Thoracic aorta (tissue), 2 donors: Measurements from ENCODE around the gene MRPL53. TPM values are rescaled to one million over a fixed set of nuclear protein-coding genes. Genes with fewer than 3 reads are reported as not detected.
"Not testable (repeated sequence)": the region's sequence is repeated elsewhere in the genome, so short reads cannot be mapped to it uniquely, and the experiment has no call there.

Source experiments
- ATAC-seq: fragments of 150-250 bp; one replicate; pipeline ENCODE4 v1.8.0; 2017; ENCODE audit warnings: low read depth; ENCODE audit not compliant: insufficient number of reproducible peaks, low FRiP score
- DNase-seq: peaks from one replicate; pipeline ENCODE4 v3.0.0-alpha.2; 2020; ENCODE audit warnings: low spot score
- H3K27ac ChIP-seq, 2 donors: fragments of 200-600 bp; sonication (generic); 1 replicate in 1 of 2; 2 replicates in 1 of 2; pipeline ENCODE4 v1.5.1; 2016; ENCODE audit warnings: mild to moderate bottlenecking in 2 of 2, moderate library complexity in 2 of 2
- H3K27me3 ChIP-seq: fragments of 200-600 bp; sonication (generic); replicated peaks from 2 replicates; pipeline ENCODE4 v1.6.0; 2016; ENCODE audit warnings: mild to moderate bottlenecking; ENCODE audit not compliant: insufficient read depth
- H3K36me3 ChIP-seq: fragments of 200-600 bp; sonication (generic); one replicate; pipeline ENCODE4 v1.5.1; 2016
- H3K4me1 ChIP-seq, 2 donors: fragments of 200-600 bp; sonication (generic); 1 replicate in 1 of 2; 2 replicates in 1 of 2; pipeline versions ENCODE4 v1.5.1 to v1.6.0; 2016; ENCODE audit warnings: low read depth in 2 of 2, mild to moderate bottlenecking in 1 of 2; ENCODE audit not compliant: control insufficient read depth in 1 of 2
- H3K4me3 ChIP-seq: fragments of 200-600 bp; sonication (generic); 2 replicates; pipeline ENCODE4 v1.5.1; 2016; ENCODE audit warnings: mild to moderate bottlenecking
- H3K9me3 ChIP-seq: fragments of 200-600 bp; sonication (generic); 2 replicates; pipeline ENCODE4 v1.5.1; 2016
- CTCF ChIP-seq: fragments of 200-600 bp; sonication (generic); IDR thresholded peaks from one replicate; pipeline ENCODE4 v1.5.1; 2019; ENCODE audit warnings: antibody characterized with exemption
- total RNA-seq, 2 donors: library from RNA; depleted of rRNA; stranded (reverse); fragments of >200 nt; gene quantifications; one replicate each; pipeline versions ENCODE4 v1.1.0 to v1.2.3, GENCODE V29; 2016

Gene MRPL53
- total RNA-seq, 2 donors from 2014 or later = 14.6 to 40.8 TPM

GRCh38 chr2:74472945-74473258 is 422 bp upstream of the MRPL53 start:
- H3K36me3 ChIP-seq = peaks cover 6% of the 10 kb centered on the region

GRCh38 chr2:74471332-74472065 is 981 bp downstream of the MRPL53 start:
- TF ChIP-seq CTCF = no peak
- ATAC-seq (no peak), DNase-seq (no peak)
- Histone ChIP-seq H3K27ac (peak overlapping the region; percentile 86 to 90), H3K4me1 (peaks cover 13 to 16% of the 10 kb centered on the region in 2 donors), H3K9me3 (no peaks in the 10 kb centered on the region), H3K4me3 (peak overlapping the region; percentile 72), H3K36me3 (peaks cover 6% of the 10 kb centered on the region), H3K27me3 (no peaks in the 10 kb centered on the region)

More at GRCh38 chr2:74472945-74473258, 422 bp upstream of the MRPL53 start:
- H3K27ac ChIP-seq = peak overlapping the region; percentile 86 to 90
- peaks cover 13 to 16% of the 10 kb centered on the region in 2 donors for H3K4me1 ChIP-seq
- no peaks in the 10 kb centered on the region for H3K9me3 ChIP-seq
- no peak for DNase-seq
- TF ChIP-seq CTCF = no peak
- ATAC-seq = no peak
- no peaks in the 10 kb centered on the region for H3K27me3 ChIP-seq
- peak overlapping the region; percentile 72 for H3K4me3 ChIP-seq

- H3K27me3 ChIP-seq, ATAC-seq, H3K36me3 ChIP-seq, H3K9me3 ChIP-seq, H3K4me3 ChIP-seq, H3K27ac ChIP-seq, DNase-seq: not testable (repeated sequence)
- peaks cover 17 to 22% of the 10 kb centered on the region in 2 donors for H3K4me1 ChIP-seq
Observed at GRCh38 chr2:74470742-74471141, 1.7 kb downstream of the MRPL53 start.

GRCh38 chr2:74464406-74464805 is 8.1 kb downstream of the MRPL53 start:
- peaks cover 12 to 21% of the 10 kb centered on the region in 2 donors for H3K4me1 ChIP-seq
- no peak for ATAC-seq
- H3K27ac ChIP-seq = peak overlapping the region; percentile 87 to 90
- no peaks in the 10 kb centered on the region for H3K9me3 ChIP-seq
- H3K4me3 ChIP-seq = peak overlapping the region; percentile 92
- no peaks in the 10 kb centered on the region for H3K27me3 ChIP-seq
- no peak for DNase-seq
- TF ChIP-seq CTCF = no peak
- H3K36me3 ChIP-seq = no peaks in the 10 kb centered on the region

- Histone ChIP-seq H3K9me3 (no peaks in the 10 kb centered on the region), H3K27ac (no peak overlapping the region), H3K36me3 (no peaks in the 10 kb centered on the region), H3K4me1 (peaks cover 15 to 30% of the 10 kb centered on the region in 2 donors), H3K27me3 (no peaks in the 10 kb centered on the region), H3K4me3 (no peak overlapping the region)
- ATAC-seq (no peak), DNase-seq (no peak)
- TF ChIP-seq CTCF = no peak
Observed at GRCh38 chr2:74462786-74463105, 9.7 kb downstream of the MRPL53 start.
